ENCODE data around the gene DIS3L2. TPM values are rescaled to one million over a fixed set of nuclear protein-coding genes. Genes with fewer than 3 reads are reported as not detected.

The DIS3L2 gene
- total and polyA plus RNA-seq, 2 of the 8 experiments (the other 6 are each of a cell fraction or from before 2014, with no cell fraction given): 11.5 to 21.6 TPM

GRCh38 chr2:231930593-231931281, 30.8 kb upstream of the DIS3L2 start:
- Histone ChIP-seq H4K8ac (ENCODE audit: extremely low read depth, insufficient read depth, low read length) (no peak overlapping the region), H2BK5ac (ENCODE audit: low read depth, low read length) (no peak overlapping the region), H3K14ac (ENCODE audit: insufficient read length) (no peak overlapping the region), H4K5ac (ENCODE audit: insufficient read length, low read depth, low read length) (no peak overlapping the region), H3K4ac (replicated peaks; ENCODE audit: insufficient read length, low read depth, low read length) (no peak overlapping the region), H3K27ac (ENCODE audit: low read depth, low read length) (no peak overlapping the region), H2BK120ac (replicated peaks; ENCODE audit: low read depth, low read length) (no peak overlapping the region), H3K4me2 (ENCODE audit: insufficient read depth in 1 of 2, low read depth in 2 of 2, low read length in 2 of 2) (no peak overlapping the region), H3K23me2 (ENCODE audit: low read depth, low read length) (peaks cover 14% of the 10 kb centered on the region), H4K91ac (replicated peaks; ENCODE audit: insufficient read length, low read length) (no peak overlapping the region), H2BK15ac (ENCODE audit: low read length) (no peak overlapping the region), H2BK12ac (ENCODE audit: low read depth, low read length) (no peak overlapping the region), H2AFZ (ENCODE audit: low read length) (no peak overlapping the region), H3K79me2 (ENCODE audit: control insufficient read depth in 1 of 2, insufficient read depth in 2 of 2, low read length in 2 of 2) (no peaks in the 10 kb centered on the region), H3K36me3 (ENCODE audit: control insufficient read depth in 2 of 4, insufficient read depth in 4 of 4, low read length in 3 of 4) (no peaks in the 10 kb centered on the region), H3K9me3 (ENCODE audit: insufficient read depth in 2 of 2, low read depth in 1 of 2, low read length in 1 of 2) (no peaks in the 10 kb centered on the region), H3K23ac (ENCODE audit: insufficient read length) (no peak overlapping the region), H3K27me3 (replicated peaks in 1 of 4; ENCODE audit: control insufficient read depth in 3 of 4, extremely low read depth in 1 of 4, insufficient read depth in 3 of 4, low read length in 3 of 4) (peaks cover 20 to 36% (median 28%) of the 10 kb centered on the region in 4 experiments), H2AK5ac (ENCODE audit: low read depth, low read length) (no peak overlapping the region), H3K18ac (ENCODE audit: extremely low read depth, low read length) (no peak overlapping the region), H3K9ac (replicated peaks in 1 of 4; ENCODE audit: extremely low read depth in 1 of 4, low read depth in 3 of 4, low read length in 3 of 4) (no peak overlapping the region), H3K4me3 (ENCODE audit: extremely low read depth in 1 of 4, insufficient read depth in 2 of 4, low read depth in 3 of 4, low read length in 4 of 4) (no peak overlapping the region), H4K20me1 (replicated peaks in 1 of 2; ENCODE audit: control insufficient read depth in 1 of 2, insufficient read depth in 2 of 2, low read length in 2 of 2) (no peaks in the 10 kb centered on the region), H3K4me1 (replicated peaks in 1 of 4; ENCODE audit: control insufficient read depth in 3 of 4, insufficient read depth in 4 of 4, low read length in 3 of 4) (peaks cover 0 to 16% (median 9%) of the 10 kb centered on the region in 4 experiments; a peak in 5 of 7 replicates), H3K56ac (replicated peaks; ENCODE audit: insufficient read length, low read depth, low read length) (no peak overlapping the region), H3K79me1 (ENCODE audit: low read depth, low read length) (no peaks in the 10 kb centered on the region), H2BK20ac (ENCODE audit: low read length) (no peak overlapping the region)
- 86% methylated on average over 8 of the region's 8 CpGs; no CpG with 5 or more reads in 1 of the 2 experiments for WGBS, 2 experiments (ENCODE audit: extremely low coverage in 1 of 2, insufficient coverage in 1 of 2, insufficient read length in 1 of 2, insufficient replicate concordance in 2 of 2, low coverage in 1 of 2, low lambda C conversion rate in 2 of 2, missing lambda C conversion rate in 1 of 2)
- POLR2A ChIA-PET (ENCODE audit: partially characterized antibody): no interaction called here
- CTCF ChIA-PET (ENCODE audit: partially characterized antibody): interaction anchor here (0.5 to 17.2 kb wide), 44 partner anchors 9 to 509 kb away, joined by 3 to 220 read pairs (median 5); no protein-coding TSS in a partner anchor
- no peak for FAIRE-seq
- DNase-seq (ENCODE audit: low read depth in 1 of 2, low spot score in 2 of 2): peak in 1 of 2 experiments; percentile 27
- no peak for TF ChIP-seq CEBPB (IDR thresholded peaks at IDR 0.05; ENCODE audit: low read depth, low read length)
- TF ChIP-seq CTCF (IDR thresholded peaks at IDR 0.05; ENCODE audit: control extremely low read depth in 1 of 3, insufficient read depth in 1 of 3, low read depth in 1 of 3, low read length in 3 of 3): no peak
- TF ChIP-seq BACH1 (IDR thresholded peaks at IDR 0.05; ENCODE audit: low read length): no peak
- no peak for TF ChIP-seq CREB1 (IDR thresholded peaks at IDR 0.05)
- no peak for TF ChIP-seq TCF12 (IDR thresholded peaks at IDR 0.05; ENCODE audit: low read depth, low read length)
- no peak for TF ChIP-seq MAX (IDR thresholded peaks at IDR 0.05)
- TF ChIP-seq JUND (IDR thresholded peaks at IDR 0.05; ENCODE audit: low read length): no peak
- no peak for TF ChIP-seq PHF8 (conservative IDR thresholded peaks at IDR 0.05; ENCODE audit: low read depth, low read length)
- TF ChIP-seq TAF1 (IDR thresholded peaks at IDR 0.05; ENCODE audit: low read depth, low read length): no peak
- no peak for TF ChIP-seq POLR2AphosphoS5 (IDR thresholded peaks at IDR 0.05; ENCODE audit: low read depth, low read length)
- no peak for TF ChIP-seq RNF2 (IDR thresholded peaks at IDR 0.05; ENCODE audit: borderline replicate concordance, low read depth, low read length, missing control alignments, poor library complexity, severe bottlenecking)

Data from H1 (cell line).